ENCODE measurements around the gene CACNB3. TPM values are rescaled to one million over a fixed set of nuclear protein-coding genes. Genes with fewer than 3 reads are reported as not detected.
"Not testable (repeated sequence)": the region's sequence is repeated elsewhere in the genome, so short reads cannot be mapped to it uniquely, and the experiment has no call there.

Gene CACNB3
- polyA plus RNA-seq, 1 donor from 2014 or later, result 123 TPM

GRCh38 chr12:48838048-48838447 lies 19.8 kb downstream of the CACNB3 start:
- Histone ChIP-seq H2AFZ (ENCODE audit: low read depth, low read length) (no peak overlapping the region), H3F3A (ENCODE audit: insufficient read depth, low read length, poor library complexity, severe bottlenecking) (no peaks in the 10 kb centered on the region), H3K79me2 (replicated peaks; ENCODE audit: insufficient read depth, low read length) (no peaks in the 10 kb centered on the region), H3K9me3 (ENCODE audit: low read length) (no peaks in the 10 kb centered on the region), H3K27me3 (ENCODE audit: insufficient read depth, low read depth, low read length) (no peaks in the 10 kb centered on the region), H3K9ac (ENCODE audit: low read length) (no peak overlapping the region), H3K27ac (ENCODE audit: low read length) (no peak overlapping the region), H3K4me3 (ENCODE audit: low read length) (no peak overlapping the region), H3K4me2 (ENCODE audit: low read length) (no peak overlapping the region), H3K36me3 (ENCODE audit: insufficient read depth, low read length) (no peaks in the 10 kb centered on the region), H3K9me2 (ENCODE audit: insufficient read depth, low read length) (no peaks in the 10 kb centered on the region), H4K20me1 (ENCODE audit: insufficient read depth) (no peaks in the 10 kb centered on the region)
- TF ChIP-seq, protein P1, sequence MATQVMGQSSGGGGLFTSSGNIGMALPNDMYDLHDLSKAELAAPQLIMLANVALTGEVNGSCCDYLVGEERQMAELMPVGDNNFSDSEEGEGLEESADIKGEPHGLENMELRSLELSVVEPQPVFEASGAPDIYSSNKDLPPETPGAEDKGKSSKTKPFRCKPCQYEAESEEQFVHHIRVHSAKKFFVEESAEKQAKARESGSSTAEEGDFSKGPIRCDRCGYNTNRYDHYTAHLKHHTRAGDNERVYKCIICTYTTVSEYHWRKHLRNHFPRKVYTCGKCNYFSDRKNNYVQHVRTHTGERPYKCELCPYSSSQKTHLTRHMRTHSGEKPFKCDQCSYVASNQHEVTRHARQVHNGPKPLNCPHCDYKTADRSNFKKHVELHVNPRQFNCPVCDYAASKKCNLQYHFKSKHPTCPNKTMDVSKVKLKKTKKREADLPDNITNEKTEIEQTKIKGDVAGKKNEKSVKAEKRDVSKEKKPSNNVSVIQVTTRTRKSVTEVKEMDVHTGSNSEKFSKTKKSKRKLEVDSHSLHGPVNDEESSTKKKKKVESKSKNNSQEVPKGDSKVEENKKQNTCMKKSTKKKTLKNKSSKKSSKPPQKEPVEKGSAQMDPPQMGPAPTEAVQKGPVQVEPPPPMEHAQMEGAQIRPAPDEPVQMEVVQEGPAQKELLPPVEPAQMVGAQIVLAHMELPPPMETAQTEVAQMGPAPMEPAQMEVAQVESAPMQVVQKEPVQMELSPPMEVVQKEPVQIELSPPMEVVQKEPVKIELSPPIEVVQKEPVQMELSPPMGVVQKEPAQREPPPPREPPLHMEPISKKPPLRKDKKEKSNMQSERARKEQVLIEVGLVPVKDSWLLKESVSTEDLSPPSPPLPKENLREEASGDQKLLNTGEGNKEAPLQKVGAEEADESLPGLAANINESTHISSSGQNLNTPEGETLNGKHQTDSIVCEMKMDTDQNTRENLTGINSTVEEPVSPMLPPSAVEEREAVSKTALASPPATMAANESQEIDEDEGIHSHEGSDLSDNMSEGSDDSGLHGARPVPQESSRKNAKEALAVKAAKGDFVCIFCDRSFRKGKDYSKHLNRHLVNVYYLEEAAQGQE (IDR thresholded peaks at IDR 0.05; ENCODE audit: borderline replicate concordance), result no peak

DNA sequence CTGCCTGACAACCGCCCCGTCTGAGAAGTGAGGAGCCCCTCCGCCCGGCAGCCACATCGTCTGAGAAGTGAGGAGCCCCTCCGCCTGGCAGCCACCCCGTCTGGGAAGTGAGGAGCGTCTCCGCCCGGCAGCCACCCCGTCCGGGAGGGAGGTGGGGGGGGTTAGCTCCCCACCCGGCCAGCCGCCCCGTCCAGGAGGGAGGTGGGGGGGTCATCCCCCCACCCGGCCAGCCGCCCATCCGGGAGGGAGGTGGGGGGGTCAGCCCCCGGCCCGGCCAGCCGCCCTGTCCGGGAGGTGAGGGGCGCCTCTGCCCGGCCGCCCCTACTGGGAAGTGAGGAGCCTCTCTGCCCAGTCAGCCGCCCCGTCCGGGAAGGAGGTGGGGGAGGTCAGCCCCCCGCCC lies 23.7 kb downstream of the CACNB3 start:
- H3K9me3 ChIP-seq (ENCODE audit: low read length); H3K36me3 ChIP-seq (ENCODE audit: insufficient read depth, low read length); H3K4me3 ChIP-seq (ENCODE audit: low read length); H3F3A ChIP-seq (ENCODE audit: insufficient read depth, low read length, poor library complexity, severe bottlenecking); H3K27ac ChIP-seq (ENCODE audit: low read length); H3K9ac ChIP-seq (ENCODE audit: low read length); H3K9me2 ChIP-seq (ENCODE audit: insufficient read depth, low read length); H2AFZ ChIP-seq (ENCODE audit: low read depth, low read length); H3K4me2 ChIP-seq (ENCODE audit: low read length); H4K20me1 ChIP-seq (ENCODE audit: insufficient read depth); H3K27me3 ChIP-seq (ENCODE audit: insufficient read depth, low read depth, low read length); H3K79me2 ChIP-seq (replicated peaks; ENCODE audit: insufficient read depth, low read length): not testable (repeated sequence)

- peak within 1 kb of the TSS; percentile 72 for H3K27ac ChIP-seq (ENCODE audit: low read length)
Observed at GRCh38 chr12:48851883-48852733, 33.8 kb downstream of the CACNB3 start, which contains the start of gene DDX23. Gene DDX23, minus strand, starts transcription at chr12:48852163. Its CDS starts 6,381 bp downstream, at chr12:48845782.

More at GRCh38 chr12:48851883-48852733, 33.8 kb downstream of the CACNB3 start, which contains the start of gene DDX23:
- Histone ChIP-seq H3K79me2 (replicated peaks; ENCODE audit: insufficient read depth, low read length) (peaks cover 21% of the 10 kb centered on the region), H3K9ac (ENCODE audit: low read length) (peak within 1 kb of the TSS; percentile 88), H3K4me3 (ENCODE audit: low read length) (peak within 1 kb of the TSS; percentile 95), H2AFZ (ENCODE audit: low read depth, low read length) (peak within 1 kb of the TSS; percentile 69), H4K20me1 (ENCODE audit: insufficient read depth) (no peaks in the 10 kb centered on the region), H3K27me3 (ENCODE audit: insufficient read depth, low read depth, low read length) (no peaks in the 10 kb centered on the region), H3K9me3 (ENCODE audit: low read length) (no peaks in the 10 kb centered on the region), H3K9me2 (ENCODE audit: insufficient read depth, low read length) (no peaks in the 10 kb centered on the region), H3K4me2 (ENCODE audit: low read length) (peak within 1 kb of the TSS; percentile 78), H3F3A (ENCODE audit: insufficient read depth, low read length, poor library complexity, severe bottlenecking) (no peaks in the 10 kb centered on the region), H3K36me3 (ENCODE audit: insufficient read depth, low read length) (no peaks in the 10 kb centered on the region)
- TF ChIP-seq TAF1 (IDR thresholded peaks at IDR 0.05; ENCODE audit: low read depth) (peak; percentile 43), EZH2 (IDR thresholded peaks at IDR 0.05; ENCODE audit: borderline replicate concordance, insufficient read depth, low read length, poor library complexity, severe bottlenecking) (no peak), POLR2AphosphoS5 (IDR thresholded peaks at IDR 0.05) (peak; percentile 91), MXI1 (conservative IDR thresholded peaks at IDR 0.05; ENCODE audit: poor library complexity, severe bottlenecking) (peak; percentile 89), RAD21 (conservative IDR thresholded peaks at IDR 0.05) (peak; percentile 30), CTCF (IDR thresholded peaks at IDR 0.05; ENCODE audit: poor library complexity, severe bottlenecking) (peak; percentile 22), SMC3 (conservative IDR thresholded peaks at IDR 0.05; ENCODE audit: poor library complexity) (peak; percentile 35), EP300 (conservative IDR thresholded peaks at IDR 0.05; ENCODE audit: poor library complexity, severe bottlenecking) (peak; percentile 63)
- TF ChIP-seq, protein P1 (IDR thresholded peaks at IDR 0.05; ENCODE audit: borderline replicate concordance), result peak; percentile 80

Data from neural cell (in vitro differentiated cells).